OCI-LY1 (cell line): Measurements from ENCODE around the gene MACROD1.

Source experiments
- CTCF ChIP-seq: fragments of 200-600 bp; sonication (generic), shearing (Covaris generic); IDR thresholded peaks from 2 replicates; pipeline ENCODE4 v1.5.1; 2017; ENCODE audit warnings: mild to moderate bottlenecking, antibody characterized with exemption, low read length, moderate library complexity, mixed read lengths
- EZH2 ChIP-seq: fragments of 200-600 bp; sonication (generic), shearing (Covaris generic); IDR thresholded peaks from 2 replicates; pipeline ENCODE4 v1.8.0; 2017; ENCODE audit warnings: borderline replicate concordance, mixed run types, mild to moderate bottlenecking, antibody characterized with exemption, low read length, moderate library complexity, mixed read lengths

- TF ChIP-seq CTCF (no peak), EZH2 (no peak)
Observed at GRCh38 chr11:64135711-64136110, 30.2 kb downstream of the MACROD1 start.
